CD4-positive, alpha-beta T cell treated with Interleukin-15 for 1 hour (primary cell): ENCODE results near the gene CCNJL.

Experiments
- DNase-seq: peaks from one replicate; pipeline ENCODE4 v3.0.0-alpha.2; 2020

CCNJL gene

GRCh38 chr5:160289356-160289651 lies 23.1 kb downstream of the CCNJL start:
- no peak for DNase-seq

- no peak for DNase-seq
Measured at GRCh38 chr5:160287378-160288051, 24.8 kb downstream of the CCNJL start.

- DNase-seq = no peak
Measured at GRCh38 chr5:160286947-160287346, 25.4 kb downstream of the CCNJL start.

GRCh38 chr5:160285316-160285715 lies 27.0 kb downstream of the CCNJL start:
- no peak for DNase-seq

GRCh38 chr5:160284291-160284873 lies 28.0 kb downstream of the CCNJL start:
- no peak for DNase-seq

- DNase-seq = no peak
Measured at GRCh38 chr5:160281275-160281674, 31.1 kb downstream of the CCNJL start.

GRCh38 chr5:160280384-160281095 lies 31.8 kb downstream of the CCNJL start:
- no peak for DNase-seq

GRCh38 chr5:160278343-160278742 lies 34.0 kb downstream of the CCNJL start:
- DNase-seq = no peak

GRCh38 chr5:160274483-160274931 lies 37.9 kb downstream of the CCNJL start:
- DNase-seq = no peak

- no peak for DNase-seq
Measured at GRCh38 chr5:160272889-160273288, 39.5 kb downstream of the CCNJL start.

- DNase-seq = no peak
Measured at GRCh38 chr5:160272264-160272663, 40.1 kb downstream of the CCNJL start.

GRCh38 chr5:160271836-160272235 lies 40.5 kb downstream of the CCNJL start:
- DNase-seq = no peak

GRCh38 chr5:160271396-160271795 lies 41.0 kb downstream of the CCNJL start:
- DNase-seq = no peak

- DNase-seq = no peak
Measured at GRCh38 chr5:160270704-160271103, 41.7 kb downstream of the CCNJL start.

GRCh38 chr5:160269017-160269416 lies 43.3 kb downstream of the CCNJL start:
- peak; percentile 82 for DNase-seq

- DNase-seq = no peak
Measured at GRCh38 chr5:160268121-160268520, 44.2 kb downstream of the CCNJL start.

GRCh38 chr5:160266752-160267345 lies 45.5 kb downstream of the CCNJL start:
- DNase-seq = no peak

GRCh38 chr5:160266044-160266443 lies 46.3 kb downstream of the CCNJL start:
- no peak for DNase-seq

GRCh38 chr5:160263326-160263855 lies 49.0 kb downstream of the CCNJL start:
- DNase-seq = no peak

- DNase-seq = no peak
Measured at GRCh38 chr5:160262151-160263074, 50.0 kb downstream of the CCNJL start.

- no peak for DNase-seq
Measured at GRCh38 chr5:160260881-160261815, 51.2 kb downstream of the CCNJL start.
